Pons (tissue), 1 donor: Measurements from ENCODE around the gene PCLO.
"Not testable (repeated sequence)": the region's sequence is repeated elsewhere in the genome, so short reads cannot be mapped to it uniquely, and the experiment has no call there.

Experiments
- DNase-seq: peaks from one replicate; pipeline ENCODE4 v3.0.0-alpha.2; 2016; ENCODE audit warnings: low spot score

The PCLO gene

DNA sequence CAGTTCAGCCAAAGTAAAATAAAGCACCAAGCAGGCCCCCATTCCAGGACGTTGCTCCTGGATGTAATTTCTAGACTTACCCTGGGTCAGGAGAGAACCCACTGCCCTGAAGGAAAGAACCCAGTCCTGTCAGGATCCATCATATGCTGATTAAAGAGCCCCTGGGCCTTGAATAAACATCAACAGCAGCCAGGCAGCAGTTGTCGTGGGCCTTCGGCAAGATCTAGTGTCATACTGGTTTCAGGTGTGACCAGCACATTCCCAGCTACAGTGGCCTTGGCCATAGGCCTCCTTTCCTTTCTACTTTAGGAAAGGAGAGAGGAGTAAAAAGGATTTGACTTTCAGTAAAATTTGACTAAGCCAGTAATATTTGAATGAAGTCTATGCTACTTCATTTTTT lies 430.0 kb downstream of the PCLO start:
- DNase-seq, result no peak

- DNase-seq, result peak; percentile 20
These were observed 433.3 kb downstream of the PCLO start for GRCh38 chr7:82729172-82730030.

GRCh38 chr7:82726038-82726800 lies 436.5 kb downstream of the PCLO start:
- no peak for DNase-seq

- no peak for DNase-seq
These were observed 439.3 kb downstream of the PCLO start for GRCh38 chr7:82723411-82723810.

- DNase-seq, result no peak
These were observed 439.7 kb downstream of the PCLO start for GRCh38 chr7:82722946-82723345.

DNA sequence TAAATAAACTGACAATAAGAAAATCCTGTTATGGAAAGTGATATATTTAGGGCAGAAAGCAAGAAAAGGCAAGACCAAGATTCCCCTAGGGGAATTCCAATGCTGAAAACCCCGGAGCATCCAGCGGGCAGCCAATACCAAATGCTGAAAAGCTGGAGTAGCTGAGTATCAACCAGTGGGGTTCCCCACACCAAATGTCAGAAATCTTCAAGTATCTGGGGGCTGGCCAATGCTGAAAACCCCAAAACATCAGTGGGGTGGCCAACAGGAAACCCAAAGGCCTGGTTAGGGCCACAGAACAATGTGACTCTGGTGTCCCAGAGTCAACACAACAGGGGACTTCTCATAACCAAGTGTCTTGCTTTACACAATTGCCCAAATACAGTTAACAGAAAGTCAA lies 447.3 kb downstream of the PCLO start:
- DNase-seq, result no peak

GRCh38 chr7:82714883-82715282 lies 447.8 kb downstream of the PCLO start:
- DNase-seq, result no peak

GRCh38 chr7:82713506-82713905 lies 449.2 kb downstream of the PCLO start:
- no peak for DNase-seq

GRCh38 chr7:82706344-82706743 lies 456.3 kb downstream of the PCLO start:
- DNase-seq, result not testable (repeated sequence)

- no peak for DNase-seq
These were observed 457.0 kb downstream of the PCLO start for GRCh38 chr7:82705517-82706260.

- no peak for DNase-seq
These were observed 458.6 kb downstream of the PCLO start for GRCh38 chr7:82704121-82704520.
